Stimulated activated CD4-positive, alpha-beta T cell treated with anti-CD3 and anti-CD28 coated beads, Interleukin-1b, Interleukin-23, amount 100 ng/mL, for 4 hours (primary cell): Measurements from ENCODE around the gene HOXA4.

ENCODE experiments used
- DNase-seq, 2 donors: peaks; one replicate each; pipeline ENCODE4 v3.0.0-alpha.2; 2020; ENCODE audit warnings: low read depth in 2 of 2

Gene HOXA4

GRCh38 chr7:27106181-27106900 lies 24.2 kb downstream of the HOXA4 start:
- no peak for DNase-seq

- DNase-seq = no peak
Measured at GRCh38 chr7:27105301-27106031, 25.1 kb downstream of the HOXA4 start.

GRCh38 chr7:27104341-27105058 lies 26.1 kb downstream of the HOXA4 start:
- DNase-seq = no peak

GRCh38 chr7:27103489-27104226 lies 26.9 kb downstream of the HOXA4 start:
- no peak for DNase-seq

GRCh38 chr7:27102581-27103442 lies 27.7 kb downstream of the HOXA4 start, which contains the start of gene HOXA2:
TSS of gene HOXA2 (minus strand) at chr7:27102683. CDS start at chr7:27102500, 183 bp downstream.
- DNase-seq = no peak

- no peak for DNase-seq
Measured at GRCh38 chr7:27101957-27102580, 28.5 kb downstream of the HOXA4 start.

- no peak for DNase-seq
Measured at GRCh38 chr7:27101171-27101956, 29.2 kb downstream of the HOXA4 start.

GRCh38 chr7:27100694-27101170 lies 29.8 kb downstream of the HOXA4 start:
- DNase-seq = no peak

GRCh38 chr7:27099453-27100370 lies 30.8 kb downstream of the HOXA4 start:
- DNase-seq = no peak

- DNase-seq = no peak
Measured at GRCh38 chr7:27098578-27099451, 31.7 kb downstream of the HOXA4 start.

GRCh38 chr7:27097686-27098577 lies 32.6 kb downstream of the HOXA4 start:
- no peak for DNase-seq

GRCh38 chr7:27096768-27097514 lies 33.6 kb downstream of the HOXA4 start:
- DNase-seq = no peak

GRCh38 chr7:27095897-27096767 lies 34.4 kb downstream of the HOXA4 start, which contains the start of gene HOXA1:
TSS of gene HOXA1 (minus strand) at chr7:27096000. CDS start at chr7:27095912, 88 bp downstream.
- peak; percentile 30 to 53 for DNase-seq
